ENCODE measurements around the gene FAM98A. TPM values are rescaled to one million over a fixed set of nuclear protein-coding genes. Genes with fewer than 3 reads are reported as not detected.

The FAM98A gene
- total RNA-seq, 1 donor from 2014 or later = 40.5 TPM

DNA sequence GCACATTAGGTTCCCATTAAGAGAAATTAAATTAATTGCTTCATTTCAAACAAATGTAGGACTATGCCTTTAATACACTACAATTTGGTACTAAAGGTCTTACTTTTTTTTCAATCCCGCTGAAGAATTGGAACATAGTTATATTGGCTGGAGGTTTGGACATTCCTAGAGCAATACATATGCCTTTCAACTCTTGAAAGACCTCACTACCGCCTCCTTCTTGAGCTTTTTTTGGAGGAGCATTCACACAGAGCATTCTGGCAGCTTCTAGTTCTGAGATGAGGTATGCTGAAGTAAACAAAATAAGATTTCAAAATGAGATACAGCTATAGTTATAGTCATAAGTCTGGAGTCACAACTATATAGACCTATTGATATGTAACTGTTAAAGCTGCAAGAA lies 10.9 kb downstream of the FAM98A start:
- TF ChIP-seq, protein P1, sequence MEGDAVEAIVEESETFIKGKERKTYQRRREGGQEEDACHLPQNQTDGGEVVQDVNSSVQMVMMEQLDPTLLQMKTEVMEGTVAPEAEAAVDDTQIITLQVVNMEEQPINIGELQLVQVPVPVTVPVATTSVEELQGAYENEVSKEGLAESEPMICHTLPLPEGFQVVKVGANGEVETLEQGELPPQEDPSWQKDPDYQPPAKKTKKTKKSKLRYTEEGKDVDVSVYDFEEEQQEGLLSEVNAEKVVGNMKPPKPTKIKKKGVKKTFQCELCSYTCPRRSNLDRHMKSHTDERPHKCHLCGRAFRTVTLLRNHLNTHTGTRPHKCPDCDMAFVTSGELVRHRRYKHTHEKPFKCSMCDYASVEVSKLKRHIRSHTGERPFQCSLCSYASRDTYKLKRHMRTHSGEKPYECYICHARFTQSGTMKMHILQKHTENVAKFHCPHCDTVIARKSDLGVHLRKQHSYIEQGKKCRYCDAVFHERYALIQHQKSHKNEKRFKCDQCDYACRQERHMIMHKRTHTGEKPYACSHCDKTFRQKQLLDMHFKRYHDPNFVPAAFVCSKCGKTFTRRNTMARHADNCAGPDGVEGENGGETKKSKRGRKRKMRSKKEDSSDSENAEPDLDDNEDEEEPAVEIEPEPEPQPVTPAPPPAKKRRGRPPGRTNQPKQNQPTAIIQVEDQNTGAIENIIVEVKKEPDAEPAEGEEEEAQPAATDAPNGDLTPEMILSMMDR (IDR thresholded peaks at IDR 0.05) = no peak
- peaks cover 3% of the 10 kb centered on the region for H3K4me1 Mint-ChIP-seq
- peaks cover 78% of the 10 kb centered on the region for H3K36me3 Mint-ChIP-seq (ENCODE audit: low read depth)
- CTCF ChIA-PET = interaction anchor here (0.9 kb wide), 1 partner anchor 11 kb away, joined by 3 read pairs; the partner anchor contains the start of gene FAM98A
- no peaks in the 10 kb centered on the region for H3K9me3 Mint-ChIP-seq
- no peak overlapping the region for H3K27ac Mint-ChIP-seq
- intact Hi-C loops (cut with micrococcal nuclease) = no loop called here
- DNase-seq (no peak), ATAC-seq (ENCODE audit: low read depth) (no peak)
- H3K27me3 Mint-ChIP-seq = no peaks in the 10 kb centered on the region
- H3K4me3 Mint-ChIP-seq = no peak overlapping the region
- POLR2A ChIA-PET = no interaction called here

DNA sequence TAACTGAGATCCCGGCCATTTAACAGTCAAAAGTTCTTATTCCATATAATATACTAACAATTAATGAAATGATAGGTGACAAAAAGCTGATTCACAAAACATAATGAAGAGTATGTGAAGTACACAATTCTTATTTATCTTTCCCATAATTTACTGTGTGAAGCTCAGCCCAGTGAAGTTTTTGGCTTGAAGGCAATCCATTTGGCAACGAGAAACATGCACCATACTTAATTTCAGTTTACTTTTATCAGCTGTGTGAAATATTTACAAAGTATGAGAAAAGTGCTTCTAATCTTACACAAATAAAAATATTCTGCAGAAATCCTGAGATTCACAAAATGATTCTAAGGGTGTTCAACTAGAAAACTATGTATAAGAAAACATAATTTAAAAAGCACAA lies 12.3 kb downstream of the FAM98A start:
- DNase-seq (no peak), ATAC-seq (ENCODE audit: low read depth) (no peak)
- Mint-ChIP-seq H3K36me3 (ENCODE audit: low read depth) (peaks cover 67% of the 10 kb centered on the region), H3K27ac (no peak overlapping the region), H3K27me3 (no peaks in the 10 kb centered on the region), H3K9me3 (no peaks in the 10 kb centered on the region), H3K4me3 (no peak overlapping the region), H3K4me1 (peaks cover 16% of the 10 kb centered on the region)
- TF ChIP-seq, protein P1 (IDR thresholded peaks at IDR 0.05) = no peak
- intact Hi-C loops (cut with micrococcal nuclease) = no loop called here
- ChIA-PET CTCF (interaction anchor here (1.9 kb wide), 1 partner anchor 110 kb away, joined by 4 read pairs; the partner anchor contains the start of gene RASGRP3), POLR2A (interaction anchor here (1.1 to 1.4 kb wide), 2 partner anchors 11 to 110 kb away, joined by 3 to 4 read pairs; no protein-coding TSS in a partner anchor)

DNA sequence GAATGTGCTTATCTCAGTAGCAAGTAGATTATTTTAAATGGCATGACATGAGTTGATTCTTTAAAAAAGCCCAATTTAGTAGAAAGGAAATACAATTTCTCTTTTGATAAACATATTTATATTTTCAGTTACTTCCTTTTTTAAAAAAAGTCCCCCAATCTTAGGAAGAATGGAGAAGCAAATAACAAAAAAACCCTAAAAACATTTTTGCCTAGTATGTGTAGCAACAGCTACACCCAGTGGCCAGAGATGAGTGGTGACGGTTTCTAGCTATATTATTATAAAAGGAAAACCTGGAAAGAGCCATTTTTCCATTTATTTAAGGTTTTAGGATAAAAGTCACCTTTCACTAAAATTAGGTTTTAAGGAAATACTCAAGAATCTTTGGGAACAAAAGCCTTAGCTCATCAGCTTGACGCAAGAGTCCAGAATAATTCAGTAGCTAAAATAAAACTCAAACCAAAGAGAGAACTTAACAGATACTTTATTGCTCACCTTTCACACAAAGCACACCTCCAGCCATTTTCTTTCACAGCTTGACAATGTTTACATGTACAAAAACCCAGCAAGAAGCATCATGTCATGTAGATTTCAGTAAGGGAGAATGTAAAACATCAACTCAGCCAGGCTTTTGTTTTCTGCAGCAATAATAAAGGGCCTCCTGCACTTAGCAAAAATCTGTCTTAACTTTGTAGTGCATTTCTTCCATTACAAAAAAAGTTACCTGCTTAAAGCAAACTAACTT lies 15.7 kb downstream of the FAM98A start:
- peak overlapping the region; percentile 71 for H3K27ac Mint-ChIP-seq
- CTCF ChIA-PET = interaction anchor here (0.6 to 3.6 kb wide), 41 partner anchors 10 to 955 kb away, joined by 3 to 63 read pairs (median 4); partner anchors contain the start of genes FAM98A, RASGRP3 and TTC27
- H3K9me3 Mint-ChIP-seq = no peaks in the 10 kb centered on the region
- DNase-seq = no peak
- TF ChIP-seq, protein P1 (IDR thresholded peaks at IDR 0.05) = peak; percentile 93
- peaks cover 24% of the 10 kb centered on the region for H3K4me1 Mint-ChIP-seq
- ATAC-seq (ENCODE audit: low read depth) = peak; percentile 71
- intact Hi-C loops (cut with micrococcal nuclease) = loop anchor here (1.0 to 5.0 kb wide), 11 partner anchors 51 to 1029 kb away; partner anchors contain the start of genes LTBP1 and TTC27
- peaks cover 40% of the 10 kb centered on the region for H3K36me3 Mint-ChIP-seq (ENCODE audit: low read depth)
- POLR2A ChIA-PET = interaction anchor here (0.6 to 2.3 kb wide), 5 partner anchors 16 to 501 kb away, joined by 3 to 23 read pairs (median 6); partner anchors contain the start of genes FAM98A and RASGRP3
- H3K27me3 Mint-ChIP-seq = no peaks in the 10 kb centered on the region
- no peak overlapping the region for H3K4me3 Mint-ChIP-seq

DNA sequence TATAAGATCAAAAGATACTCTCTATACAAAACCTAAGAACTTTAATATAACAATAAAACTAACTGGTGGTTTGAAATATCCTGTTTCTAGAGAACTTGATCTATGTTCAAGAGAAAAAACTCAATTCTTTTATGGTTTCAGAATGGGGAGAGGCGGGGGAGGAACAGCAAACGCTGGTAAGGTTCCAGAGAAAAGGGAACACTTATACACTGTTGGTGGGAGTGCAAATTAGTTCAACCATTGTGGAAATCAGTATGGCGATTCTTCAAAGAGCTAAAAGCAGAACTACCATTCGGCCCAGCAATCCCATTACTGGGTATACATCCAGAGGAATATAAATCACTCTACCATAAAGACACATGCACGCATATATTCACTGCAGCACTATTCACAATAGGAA lies 17.2 kb downstream of the FAM98A start:
- Mint-ChIP-seq H3K27me3 (no peaks in the 10 kb centered on the region), H3K4me3 (no peak overlapping the region), H3K27ac (peak overlapping the region; percentile 60)

More for the DNA sequence above, 17.2 kb downstream of the FAM98A start:
- peaks cover 31% of the 10 kb centered on the region for H3K36me3 Mint-ChIP-seq (ENCODE audit: low read depth)
- POLR2A ChIA-PET = interaction anchor here (1.0 to 2.3 kb wide), 3 partner anchors 85 to 106 kb away, joined by 3 to 23 read pairs (median 4); partner anchors contain the start of gene RASGRP3
- H3K9me3 Mint-ChIP-seq = no peaks in the 10 kb centered on the region
- peaks cover 26% of the 10 kb centered on the region for H3K4me1 Mint-ChIP-seq
- no peak for DNase-seq
- intact Hi-C loops (cut with micrococcal nuclease) = loop anchor here (5.0 kb wide), 3 partner anchors 50 to 550 kb away; no protein-coding TSS in a partner anchor
- TF ChIP-seq, protein P1 (IDR thresholded peaks at IDR 0.05) = no peak
- no peak for ATAC-seq (ENCODE audit: low read depth)
- CTCF ChIA-PET = interaction anchor here (2.0 to 3.6 kb wide), 4 partner anchors 105 to 809 kb away, joined by 14 to 63 read pairs (median 15); partner anchors contain the start of gene RASGRP3
